Spleen (tissue), 11 donors: Measurements from ENCODE around the gene AIG1. TPM values are rescaled to one million over a fixed set of nuclear protein-coding genes. Genes with fewer than 3 reads are reported as not detected.

Experiments used
- DNase-seq: peaks from one replicate; pipeline ENCODE4 v3.0.0-alpha.2; 2020
- H3K27ac ChIP-seq, 8 donors: fragments of 200-600 bp; sonication (generic) in 7 of 8; 1 replicate in 4 of 8; 2 replicates in 4 of 8; pipeline versions ENCODE4 v1.5.0 to v1.8.0; 2016 to 2021; ENCODE audit warnings: inconsistent platforms in 4 of 8, mild to moderate bottlenecking in 4 of 8, moderate library complexity in 1 of 8
- H3K27me3 ChIP-seq, 7 donors: fragments of 200-600 bp; sonication (generic) in 6 of 7; replicated peaks in 1 of 7; 1 replicate in 4 of 7; 2 replicates in 3 of 7; pipeline versions ENCODE4 v1.5.0 to v1.8.0; 2016 to 2021; ENCODE audit warnings: inconsistent platforms in 3 of 7, mild to moderate bottlenecking in 1 of 7
- H3K36me3 ChIP-seq, 6 donors: fragments of 200-600 bp; sonication (generic) in 5 of 6; 1 replicate in 4 of 6; 2 replicates in 2 of 6; pipeline versions ENCODE4 v1.5.0 to v1.8.0; 2016 to 2021; ENCODE audit warnings: inconsistent platforms in 2 of 6
- H3K4me1 ChIP-seq, 6 donors: fragments of 200-600 bp; sonication (generic) in 5 of 6; 1 replicate in 3 of 6; 2 replicates in 3 of 6; pipeline versions ENCODE4 v1.5.0 to v1.8.0; 2016 to 2021; ENCODE audit warnings: inconsistent platforms in 3 of 6
- H3K4me3 ChIP-seq, 8 donors: fragments of 200-600 bp; sonication (generic) in 7 of 8; 1 replicate in 4 of 8; 2 replicates in 4 of 8; pipeline versions ENCODE4 v1.5.0 to v1.8.0; 2016 to 2021; ENCODE audit warnings: inconsistent platforms in 4 of 8, mild to moderate bottlenecking in 4 of 8, moderate library complexity in 2 of 8
- H3K9me3 ChIP-seq, 8 donors: fragments of 200-600 bp; sonication (generic) in 7 of 8; 1 replicate in 4 of 8; 2 replicates in 4 of 8; pipeline versions ENCODE4 v1.5.0 to v1.8.0; 2016 to 2021; ENCODE audit warnings: inconsistent platforms in 4 of 8
- CTCF ChIP-seq, 11 experiments: fragments of 200-600 bp in 7 of 11; fragments of 450-650 bp in 4 of 11; sonication (generic) in 4 of 11; IDR thresholded peaks in 8 of 11; conservative IDR thresholded peaks in 3 of 11; 1 replicate in 7 of 11; 2 replicates in 4 of 11; pipeline versions ENCODE4 v1.4.0 to v1.8.0; 2016 to 2021; ENCODE audit warnings: antibody characterized with exemption in 11 of 11, inconsistent platforms in 4 of 11, mild to moderate bottlenecking in 1 of 11
- POLR2A ChIP-seq, 3 donors: fragments of 450-650 bp; IDR thresholded peaks; one replicate each; pipeline ENCODE4 v1.5.1; 2017; ENCODE audit warnings: antibody characterized with exemption in 3 of 3, mild to moderate bottlenecking in 1 of 3
- POLR2AphosphoS5 ChIP-seq, 3 donors: sonication (generic); formaldehyde crosslinking; IDR thresholded peaks; one replicate each; pipeline ENCODE4 v1.5.1; 2017; ENCODE audit warnings: antibody characterized with exemption in 3 of 3
- WGBS, 5 donors: extraction: QIAGEN DNeasy Blood & Tissue Kit in 3 of 5; methylation state at CpG; one replicate each; pipeline versions ENCODE4 v1.1.5 to v1.1.7; 2013 to 2018; 5-methylcytosine and 5-hydroxymethylcytosine counted together
- intact Hi-C: fragments of 100-400 bp; cut with DNase I; formaldehyde crosslinking; loops from one replicate; pipeline ENCODE4 v1.15.0; 2023; ENCODE audit warnings: low total_unique reads
- polyA plus RNA-seq, 3 donors: library from polyadenylated mRNA; stranded (reverse); fragments of 200-250 nt; gene quantifications; one replicate each; pipeline ENCODE4 v1.2.1, GENCODE V29; 2013
- total RNA-seq, 7 donors: library from RNA; depleted of rRNA in 3 of 7; stranded (reverse); fragments of >200 nt in 3 of 7; fragmentation: NEBNext Ultra II Directional in 4 of 7; extraction: Animal tissue kit (Norgen Biotek cat#: 25700) in 4 of 7; gene quantifications; one replicate each; pipeline versions ENCODE4 v1.1.0 to v1.2.1, GENCODE V29; 2016 to 2021
- donor health status: healthy with polysubstance abuse.
- donor health status: DM: no; HTN: no; CAD: no; lungs with moderate emphysema.
- donor health status: DM: no; HTN: no; CAD: no.
- donor health status: Bipolar disorder and iron deficiency.
- donor health status: healthy.
- donor health status: DM: no; HTN: no; CAD: no.
- donor health status: DM: yes; HTN: yes; CAD: no.

The AIG1 gene
- total and polyA plus RNA-seq, 10 donors, result 14.3 to 38.0 (median 27.9) TPM

GRCh38 chr6:143361536-143362191 lies 301.0 kb downstream of the AIG1 start:
- intact Hi-C loops, result no loop called here
- Histone ChIP-seq H3K9me3 (no peaks in the 10 kb centered on the region), H3K4me3 (no peak overlapping the region), H3K27ac (no peak overlapping the region), H3K27me3 (no peaks in the 10 kb centered on the region), H3K36me3 (no peaks in the 10 kb centered on the region), H3K4me1 (no peaks in the 10 kb centered on the region)
- TF ChIP-seq POLR2AphosphoS5 (IDR thresholded peaks at IDR 0.05) (no peak), POLR2A (IDR thresholded peaks at IDR 0.05) (no peak), CTCF (IDR thresholded peaks at IDR 0.05 in 8 of 11, conservative IDR thresholded peaks at IDR 0.05 in 3 of 11) (no peak)
- WGBS, 5 donors, result 71 to 90% (median 88%) methylated on average over 4 of the region's 4 CpGs
- no peak for DNase-seq

GRCh38 chr6:143362192-143362558 lies 301.5 kb downstream of the AIG1 start:
- H3K4me1 ChIP-seq, result no peaks in the 10 kb centered on the region
- no peak overlapping the region for H3K4me3 ChIP-seq
- intact Hi-C loops, result no loop called here
- no peaks in the 10 kb centered on the region for H3K27me3 ChIP-seq
- no peak for TF ChIP-seq CTCF (IDR thresholded peaks at IDR 0.05 in 8 of 11, conservative IDR thresholded peaks at IDR 0.05 in 3 of 11)
- no peak for TF ChIP-seq POLR2A (IDR thresholded peaks at IDR 0.05)
- no peak for TF ChIP-seq POLR2AphosphoS5 (IDR thresholded peaks at IDR 0.05)
- H3K36me3 ChIP-seq, result no peaks in the 10 kb centered on the region
- H3K27ac ChIP-seq, result no peak overlapping the region
- WGBS, 5 donors, result 81 to 91% (median 83%) methylated on average over 2 of the region's 2 CpGs
- no peaks in the 10 kb centered on the region for H3K9me3 ChIP-seq
- DNase-seq, result no peak

- no peaks in the 10 kb centered on the region for H3K36me3 ChIP-seq
- H3K4me3 ChIP-seq, result no peak overlapping the region
- H3K4me1 ChIP-seq, result no peaks in the 10 kb centered on the region
- WGBS, 5 donors, result 92 to 98% (median 95%) methylated on average over 2 of the region's 2 CpGs
- intact Hi-C loops, result no loop called here
- DNase-seq, result no peak
- no peaks in the 10 kb centered on the region for H3K9me3 ChIP-seq
- H3K27ac ChIP-seq, result no peak overlapping the region
- no peaks in the 10 kb centered on the region for H3K27me3 ChIP-seq
- no peak for TF ChIP-seq POLR2AphosphoS5 (IDR thresholded peaks at IDR 0.05)
- TF ChIP-seq POLR2A (IDR thresholded peaks at IDR 0.05), result no peak
- TF ChIP-seq CTCF (IDR thresholded peaks at IDR 0.05 in 8 of 11, conservative IDR thresholded peaks at IDR 0.05 in 3 of 11), result no peak
Observed at GRCh38 chr6:143363299-143363698, 302.6 kb downstream of the AIG1 start.

GRCh38 chr6:143368426-143368825 lies 307.7 kb downstream of the AIG1 start:
- no peak for DNase-seq
- Histone ChIP-seq H3K9me3 (no peaks in the 10 kb centered on the region), H3K27ac (no peak overlapping the region), H3K27me3 (no peaks in the 10 kb centered on the region), H3K36me3 (no peaks in the 10 kb centered on the region), H3K4me3 (no peak overlapping the region), H3K4me1 (no peaks in the 10 kb centered on the region)
- WGBS, 5 donors, result 68 to 89% (median 77%) methylated on average over 2 of the region's 2 CpGs
- intact Hi-C loops, result no loop called here
- TF ChIP-seq CTCF (IDR thresholded peaks at IDR 0.05 in 8 of 11, conservative IDR thresholded peaks at IDR 0.05 in 3 of 11), result no peak
- no peak for TF ChIP-seq POLR2A (IDR thresholded peaks at IDR 0.05)
- TF ChIP-seq POLR2AphosphoS5 (IDR thresholded peaks at IDR 0.05), result no peak
